Gastrocnemius medialis (tissue), 4 donors: ENCODE measurements around the gene FHOD3.

ENCODE experiments used
- CTCF ChIP-seq, 5 experiments: fragments of 450-650 bp in 3 of 5; fragments of 200-600 bp in 2 of 5; sonication (generic) in 2 of 5; IDR thresholded peaks in 4 of 5; conservative IDR thresholded peaks in 1 of 5; 1 replicate in 4 of 5; 2 replicates in 1 of 5; pipeline ENCODE4 v1.5.1; 2016 to 2019; ENCODE audit warnings: antibody characterized with exemption in 5 of 5, mild to moderate bottlenecking in 3 of 5, moderate library complexity in 3 of 5
- POLR2A ChIP-seq, 2 donors: fragments of 450-650 bp; IDR thresholded peaks; one replicate each; pipeline ENCODE4 v1.6.1; 2017; ENCODE audit warnings: antibody characterized with exemption in 2 of 2, mild to moderate bottlenecking in 2 of 2, moderate library complexity in 2 of 2

GRCh38 chr18:36518839-36519238 is 221.3 kb downstream of the FHOD3 start:
- TF ChIP-seq CTCF (IDR thresholded peaks at IDR 0.05 in 4 of 5, conservative IDR thresholded peaks at IDR 0.05 in 1 of 5) (no peak), POLR2A (IDR thresholded peaks at IDR 0.05) (no peak)
